GM23338 (cell line): ENCODE measurements around the gene ENDOV.

Source experiments
- CREB1 ChIP-seq: fragments of 250-450 bp; sonication (Bioruptor Pico); IDR thresholded peaks from 2 replicates; pipeline ENCODE4 v1.5.0; 2020; ENCODE audit warnings: low read depth, mild to moderate bottlenecking, moderate library complexity
- CTCF ChIP-seq, 2 experiments: fragments of 200-600 bp in 1 of 2; sonication (generic) in 1 of 2; conservative IDR thresholded peaks; 2 replicates each; pipeline versions ENCODE4 v1.5.1 to v1.6.1; 2016 to 2017; ENCODE audit warnings: antibody characterized with exemption in 2 of 2, low read depth in 2 of 2, mild to moderate bottlenecking in 2 of 2, moderate library complexity in 1 of 2
- ETS1 ChIP-seq: IDR thresholded peaks from 2 replicates; pipeline ENCODE4 v1.6.1; 2016; ENCODE audit warnings: antibody characterized with exemption
- EZH2 ChIP-seq: fragments of 200-600 bp; sonication (generic); IDR thresholded peaks from one replicate; pipeline ENCODE4 v1.8.0; 2017; ENCODE audit warnings: antibody characterized with exemption, mild to moderate bottlenecking, low read depth; ENCODE audit not compliant: unreplicated experiment
- EZH2phosphoT487 ChIP-seq: fragments of 200-600 bp; sonication (generic); IDR thresholded peaks from one replicate; pipeline ENCODE4 v1.8.1; 2018; ENCODE audit warnings: antibody characterized with exemption; ENCODE audit not compliant: unreplicated experiment
- JUNB ChIP-seq: IDR thresholded peaks from one replicate; pipeline ENCODE4 v1.6.1; 2016; ENCODE audit warnings: antibody characterized with exemption; ENCODE audit not compliant: unreplicated experiment
- NANOG ChIP-seq: IDR thresholded peaks from 2 replicates; pipeline ENCODE4 v1.6.1; 2016; ENCODE audit warnings: antibody characterized with exemption, borderline replicate concordance
- POLR2AphosphoS5 ChIP-seq: IDR thresholded peaks from 2 replicates; pipeline ENCODE4 v1.6.1; 2016; ENCODE audit warnings: antibody characterized with exemption, low read depth
- REST ChIP-seq: IDR thresholded peaks from one replicate; pipeline ENCODE4 v1.6.1; 2018; ENCODE audit warnings: antibody characterized with exemption; ENCODE audit not compliant: unreplicated experiment
- STAT1 ChIP-seq: IDR thresholded peaks from one replicate; pipeline ENCODE4 v1.6.1; 2016; ENCODE audit warnings: antibody characterized with exemption; ENCODE audit not compliant: unreplicated experiment
- ZNF114 ChIP-seq: fragments of 250-450 bp; sonication (Bioruptor Pico); IDR thresholded peaks from 2 replicates; pipeline ENCODE4 v1.5.0; 2020; ENCODE audit warnings: mild to moderate bottlenecking, moderate library complexity
- ZNF331 ChIP-seq: fragments of 250-450 bp; sonication (Bioruptor Pico); IDR thresholded peaks from 2 replicates; pipeline ENCODE4 v1.5.0; 2020; ENCODE audit warnings: low read depth, mild to moderate bottlenecking, moderate library complexity

- TF ChIP-seq REST (no peak), CTCF (conservative IDR thresholded peaks at IDR 0.05; ENCODE audit: low read depth in 2 of 2) (no peak), CREB1 (no peak), EZH2phosphoT487 (no peak), ETS1 (no peak), POLR2AphosphoS5 (no peak), EZH2 (no peak), ZNF114 (no peak), JUNB (no peak), ZNF331 (no peak), STAT1 (no peak), NANOG (no peak)
Observed at GRCh38 chr17:80427366-80428282, 12.7 kb downstream of the ENDOV start.
